Hematopoietic multipotent progenitor cell treated with erythropoietin and hydrocortisone succinate and interleukin-3 and kit ligand, for 17 days (in vitro differentiated cells): ENCODE results near the gene AMIGO3.

Experiments used
- DNase-seq: peaks from one replicate; pipeline ENCODE4 v3.0.0-alpha.2; 2015; ENCODE audit warnings: low spot score

AMIGO3 gene

GRCh38 chr3:49667701-49668413, 51.6 kb downstream of the AMIGO3 start:
- no peak for DNase-seq
